Trophoblast cell (in vitro differentiated cells and primary cell): Measurements from ENCODE around the gene SREBF2.

Source experiments
- DNase-seq, 2 donors: peaks; one replicate each; pipeline ENCODE4 v3.0.0-alpha.2; 2016
- H2AFZ ChIP-seq: 2 replicates; pipeline ENCODE4 v1.6.1; 2013; ENCODE audit warnings: low read length, moderate library complexity, mild to moderate bottlenecking; ENCODE audit not compliant: insufficient read depth, poor library complexity
- H2AK5ac ChIP-seq: 2 replicates; pipeline ENCODE4 v1.6.1; 2013; ENCODE audit warnings: mild to moderate bottlenecking, low read length
- H2BK120ac ChIP-seq: 2 replicates; pipeline ENCODE4 v1.6.1; 2013; ENCODE audit warnings: low read length, mild to moderate bottlenecking, moderate library complexity; ENCODE audit not compliant: insufficient read depth, poor library complexity
- H2BK12ac ChIP-seq: 2 replicates; pipeline ENCODE4 v1.6.1; 2013; ENCODE audit warnings: mild to moderate bottlenecking, low read length, moderate library complexity
- H2BK5ac ChIP-seq: 2 replicates; pipeline ENCODE4 v1.6.1; 2013; ENCODE audit warnings: low read length, low read depth, moderate library complexity, mild to moderate bottlenecking; ENCODE audit not compliant: poor library complexity
- H3K14ac ChIP-seq: 2 replicates; pipeline ENCODE4 v1.6.1; 2013; ENCODE audit warnings: mild to moderate bottlenecking, low read length
- H3K18ac ChIP-seq: 2 replicates; pipeline ENCODE4 v1.6.1; 2013; ENCODE audit warnings: mild to moderate bottlenecking, low read length
- H3K23ac ChIP-seq: 2 replicates; pipeline ENCODE4 v1.6.1; 2013; ENCODE audit warnings: low read length
- H3K27ac ChIP-seq: 2 replicates; pipeline ENCODE4 v1.5.1; 2013; ENCODE audit warnings: low read depth, mild to moderate bottlenecking, inconsistent platforms, low read length, moderate library complexity
- H3K27me3 ChIP-seq: 2 replicates; pipeline ENCODE4 v1.6.1; 2013; ENCODE audit warnings: inconsistent platforms, mild to moderate bottlenecking, low read length, moderate library complexity; ENCODE audit not compliant: insufficient read depth
- H3K36me3 ChIP-seq, 2 experiments: 1 replicate in 1 of 2; 2 replicates in 1 of 2; pipeline ENCODE4 v1.6.1; 2013; ENCODE audit warnings: low read length in 2 of 2, mild to moderate bottlenecking in 2 of 2, moderate library complexity in 1 of 2; ENCODE audit not compliant: insufficient read depth in 2 of 2, control insufficient read depth in 1 of 2
- H3K4ac ChIP-seq: 2 replicates; pipeline ENCODE4 v1.6.1; 2013; ENCODE audit warnings: low read depth, mild to moderate bottlenecking, low read length, moderate library complexity
- H3K4me1 ChIP-seq, 2 experiments: 1 replicate in 1 of 2; 2 replicates in 1 of 2; pipeline ENCODE4 v1.6.1; 2013; ENCODE audit warnings: low read length in 2 of 2, mild to moderate bottlenecking in 2 of 2, moderate library complexity in 1 of 2; ENCODE audit not compliant: insufficient read depth in 2 of 2, control insufficient read depth in 1 of 2
- H3K4me2 ChIP-seq: 2 replicates; pipeline ENCODE4 v1.6.1; 2013; ENCODE audit warnings: inconsistent platforms, mild to moderate bottlenecking, low read length, moderate library complexity
- H3K4me3 ChIP-seq: 2 replicates; pipeline ENCODE4 v1.5.1; 2013; ENCODE audit warnings: mild to moderate bottlenecking, low read depth, low read length, inconsistent platforms
- H3K79me1 ChIP-seq: one replicate; pipeline ENCODE4 v1.6.1; 2013; ENCODE audit warnings: low read length
- H3K79me2 ChIP-seq: 2 replicates; pipeline ENCODE4 v1.6.1; 2013; ENCODE audit warnings: low read length, mild to moderate bottlenecking; ENCODE audit not compliant: control insufficient read depth, insufficient read depth, poor library complexity
- H3K9ac ChIP-seq: 2 replicates; pipeline ENCODE4 v1.6.1; 2013; ENCODE audit warnings: mild to moderate bottlenecking, low read length
- H3K9me3 ChIP-seq: 2 replicates; pipeline ENCODE4 v1.6.1; 2013; ENCODE audit warnings: low read depth, mild to moderate bottlenecking, control low read depth, inconsistent platforms, low read length; ENCODE audit not compliant: insufficient read depth
- H4K12ac ChIP-seq: 2 replicates; pipeline ENCODE4 v1.6.1; 2013; ENCODE audit warnings: low read depth, mild to moderate bottlenecking, low read length, moderate library complexity
- H4K8ac ChIP-seq: 2 replicates; pipeline ENCODE4 v1.6.1; 2013; ENCODE audit warnings: low read depth, mild to moderate bottlenecking, low read length, moderate library complexity
- H4K91ac ChIP-seq: one replicate; pipeline ENCODE4 v1.6.1; 2013; ENCODE audit warnings: low read depth, mild to moderate bottlenecking, low read length, moderate library complexity
- WGBS: extraction: QIAGEN DNeasy Blood & Tissue Kit; methylation state at CpG from one replicate; pipeline ENCODE4 v1.1.7; 2013; ENCODE audit warnings: missing lambda C conversion rate; ENCODE audit not compliant: insufficient read length, insufficient coverage; ENCODE audit errors: extremely low coverage; 5-methylcytosine and 5-hydroxymethylcytosine counted together

The SREBF2 gene

DNA sequence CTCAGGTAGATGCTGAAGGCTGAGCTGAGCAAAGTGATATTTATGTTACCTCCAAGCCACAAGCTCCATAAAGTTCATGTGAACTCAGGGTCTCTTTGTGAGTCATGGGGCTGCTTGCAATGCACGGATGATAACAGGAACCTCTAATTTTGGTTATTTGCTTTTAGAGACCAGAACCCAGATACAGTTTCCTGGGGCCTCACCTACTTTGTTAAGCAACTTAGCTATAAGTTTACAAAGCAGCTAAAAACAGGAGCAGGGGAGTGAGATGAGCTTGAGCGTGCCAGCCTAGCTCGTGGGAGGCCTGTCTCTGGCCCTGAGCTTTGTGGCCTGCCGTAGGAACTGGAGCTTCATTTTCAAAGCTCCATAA lies 29.2 kb downstream of the SREBF2 start:
- Histone ChIP-seq H4K91ac (no peak overlapping the region), H3K9me3 (no peaks in the 10 kb centered on the region), H3K27ac (no peak overlapping the region), H3K36me3 (peaks cover 5 to 8% of the 10 kb centered on the region in 2 experiments), H2BK12ac (no peak overlapping the region), H3K79me1 (peaks cover under 1% of the 10 kb centered on the region), H3K18ac (no peak overlapping the region), H3K4ac (peak overlapping the region; percentile 4), H3K14ac (no peak overlapping the region), H3K79me2 (peaks cover 17% of the 10 kb centered on the region), H4K12ac (no peak overlapping the region), H2AK5ac (no peak overlapping the region), H3K4me2 (no peak overlapping the region), H2BK5ac (no peak overlapping the region), H4K8ac (no peak overlapping the region), H2BK120ac (no peak overlapping the region), H3K4me3 (no peak overlapping the region), H3K4me1 (peaks cover 6% of the 10 kb centered on the region in 2 experiments), H3K27me3 (no peaks in the 10 kb centered on the region), H3K23ac (no peak overlapping the region), H2AFZ (no peak overlapping the region), H3K9ac (no peak overlapping the region)
- WGBS: no CpG with 5 or more reads among the region's 4 CpGs
- DNase-seq: no peak

DNA sequence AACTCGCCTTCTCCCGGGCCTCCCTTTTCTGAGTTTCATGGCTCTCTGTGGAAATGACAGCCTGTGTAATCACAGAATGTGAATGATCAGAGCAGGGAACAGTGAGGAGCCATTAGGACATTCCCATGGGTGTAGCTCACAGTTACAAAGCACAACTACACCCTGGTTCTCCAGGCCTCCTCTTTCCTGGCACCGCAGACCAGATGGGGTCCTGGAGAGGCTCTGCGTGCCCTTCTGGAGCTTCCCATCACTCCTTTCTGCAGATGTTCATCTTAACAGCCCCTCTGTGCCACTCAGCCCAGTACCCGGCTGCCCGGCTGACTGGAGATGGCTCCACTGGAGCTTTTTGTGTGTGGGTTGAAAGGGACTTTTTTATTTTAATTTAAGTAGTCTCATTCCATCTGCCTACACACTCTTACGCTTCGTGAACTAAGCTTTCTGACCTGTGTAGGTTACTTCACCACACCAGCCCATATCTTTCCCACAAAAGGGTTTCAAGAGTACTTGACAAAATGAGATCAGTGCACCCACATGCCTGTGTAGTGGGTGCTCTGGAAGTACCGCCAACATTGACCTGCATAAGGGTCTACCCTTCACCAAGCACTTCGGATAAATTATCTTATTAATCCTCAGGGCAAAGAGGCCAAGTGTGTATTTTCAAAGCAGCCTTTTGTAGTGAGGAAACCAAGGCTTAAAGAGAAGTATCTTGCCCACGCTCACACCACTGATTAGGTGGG lies 29.8 kb downstream of the SREBF2 start:
- Histone ChIP-seq H2AFZ (no peak overlapping the region), H3K27ac (no peak overlapping the region), H4K12ac (no peak overlapping the region), H3K4ac (peak overlapping the region; percentile 8), H4K91ac (no peak overlapping the region), H3K9ac (no peak overlapping the region), H3K9me3 (no peaks in the 10 kb centered on the region), H2AK5ac (no peak overlapping the region), H2BK5ac (no peak overlapping the region), H3K4me2 (no peak overlapping the region), H3K79me1 (no peaks in the 10 kb centered on the region), H3K79me2 (peaks cover 15% of the 10 kb centered on the region), H3K4me3 (no peak overlapping the region), H4K8ac (no peak overlapping the region), H3K18ac (no peak overlapping the region), H2BK12ac (no peak overlapping the region), H3K36me3 (peaks cover 8% of the 10 kb centered on the region in 2 experiments), H3K23ac (no peak overlapping the region), H3K27me3 (no peaks in the 10 kb centered on the region), H3K14ac (no peak overlapping the region), H2BK120ac (no peak overlapping the region), H3K4me1 (peaks cover 4 to 5% of the 10 kb centered on the region in 2 experiments)
- WGBS: no CpG with 5 or more reads among the region's 11 CpGs
- no peak for DNase-seq

DNA sequence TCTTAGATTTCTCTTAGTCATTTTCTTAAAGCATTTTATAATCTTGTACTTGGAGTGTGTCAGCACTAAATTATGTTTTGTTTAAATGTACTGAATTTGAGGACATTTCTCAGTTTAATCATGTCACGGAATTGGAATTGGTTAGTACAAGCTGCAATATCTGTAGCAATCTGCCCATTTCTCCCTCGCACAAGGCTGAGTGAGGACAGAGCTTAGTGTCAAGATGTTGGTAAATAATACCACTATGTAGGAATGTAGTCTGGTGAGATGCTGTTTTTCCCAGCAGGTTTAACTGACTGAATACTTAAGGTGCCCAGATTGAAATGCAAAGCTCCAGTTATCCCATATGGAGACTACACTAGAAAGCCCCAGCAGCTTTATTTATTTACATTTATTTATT lies 30.6 kb downstream of the SREBF2 start:
- Histone ChIP-seq H3K36me3 (peaks cover 12 to 16% of the 10 kb centered on the region in 2 experiments), H3K4ac (no peak overlapping the region), H3K79me2 (peaks cover 11% of the 10 kb centered on the region), H2BK12ac (no peak overlapping the region), H3K9me3 (no peaks in the 10 kb centered on the region), H3K23ac (no peak overlapping the region), H3K4me1 (peaks cover 4 to 5% of the 10 kb centered on the region in 2 experiments), H3K18ac (no peak overlapping the region), H3K9ac (no peak overlapping the region), H3K4me3 (no peak overlapping the region), H2BK5ac (no peak overlapping the region), H3K4me2 (no peak overlapping the region), H2AFZ (no peak overlapping the region), H4K91ac (no peak overlapping the region), H3K14ac (no peak overlapping the region), H3K79me1 (no peaks in the 10 kb centered on the region), H4K8ac (no peak overlapping the region), H4K12ac (no peak overlapping the region), H3K27me3 (no peaks in the 10 kb centered on the region), H2BK120ac (no peak overlapping the region), H2AK5ac (no peak overlapping the region), H3K27ac (no peak overlapping the region)
- WGBS: no CpG with 5 or more reads among the region's 2 CpGs
- peak; percentile 70 to 91 for DNase-seq

DNA sequence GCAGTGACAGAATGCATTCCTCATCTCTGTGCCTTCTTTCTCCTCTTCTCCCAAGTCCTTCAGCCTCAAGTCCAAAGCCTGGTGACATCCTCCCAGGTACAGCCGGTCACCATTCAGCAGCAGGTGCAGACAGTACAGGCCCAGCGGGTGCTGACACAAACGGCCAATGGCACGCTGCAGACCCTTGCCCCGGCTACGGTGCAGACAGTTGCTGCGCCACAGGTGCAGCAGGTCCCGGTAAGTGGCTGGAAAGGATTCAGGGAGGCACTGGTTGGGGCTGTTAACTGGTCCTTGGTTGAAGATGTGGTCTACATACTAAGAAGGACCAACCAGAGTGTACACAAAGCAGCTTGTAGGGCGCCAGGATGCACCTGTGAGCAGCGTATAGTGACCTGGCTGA lies 35.7 kb downstream of the SREBF2 start:
- Histone ChIP-seq H3K18ac (no peak overlapping the region), H3K14ac (no peak overlapping the region), H2BK12ac (no peak overlapping the region), H4K8ac (no peak overlapping the region), H3K23ac (no peak overlapping the region), H2BK5ac (no peak overlapping the region), H3K36me3 (peaks cover 42 to 47% of the 10 kb centered on the region in 2 experiments), H3K79me2 (peaks cover 3% of the 10 kb centered on the region), H3K4ac (no peak overlapping the region), H4K12ac (no peak overlapping the region), H3K27ac (no peak overlapping the region), H3K4me1 (no peaks in the 10 kb centered on the region), H3K4me3 (no peak overlapping the region), H3K4me2 (no peak overlapping the region), H3K79me1 (no peaks in the 10 kb centered on the region), H2AFZ (no peak overlapping the region), H3K9me3 (no peaks in the 10 kb centered on the region), H4K91ac (no peak overlapping the region), H2AK5ac (no peak overlapping the region), H3K9ac (no peak overlapping the region), H3K27me3 (no peaks in the 10 kb centered on the region), H2BK120ac (no peak overlapping the region)
- no peak for DNase-seq
- no CpG with 5 or more reads among the region's 10 CpGs for WGBS
